ENCODE results near the gene BBX. TPM values are rescaled to one million over a fixed set of nuclear protein-coding genes. Genes with fewer than 3 reads are reported as not detected.
"Not testable (repeated sequence)": the region's sequence is repeated elsewhere in the genome, so short reads cannot be mapped to it uniquely, and the experiment has no call there.

The BBX gene
- total and polyA plus RNA-seq, 2 donors from 2014 or later: 8.1 to 85.8 TPM

DNA sequence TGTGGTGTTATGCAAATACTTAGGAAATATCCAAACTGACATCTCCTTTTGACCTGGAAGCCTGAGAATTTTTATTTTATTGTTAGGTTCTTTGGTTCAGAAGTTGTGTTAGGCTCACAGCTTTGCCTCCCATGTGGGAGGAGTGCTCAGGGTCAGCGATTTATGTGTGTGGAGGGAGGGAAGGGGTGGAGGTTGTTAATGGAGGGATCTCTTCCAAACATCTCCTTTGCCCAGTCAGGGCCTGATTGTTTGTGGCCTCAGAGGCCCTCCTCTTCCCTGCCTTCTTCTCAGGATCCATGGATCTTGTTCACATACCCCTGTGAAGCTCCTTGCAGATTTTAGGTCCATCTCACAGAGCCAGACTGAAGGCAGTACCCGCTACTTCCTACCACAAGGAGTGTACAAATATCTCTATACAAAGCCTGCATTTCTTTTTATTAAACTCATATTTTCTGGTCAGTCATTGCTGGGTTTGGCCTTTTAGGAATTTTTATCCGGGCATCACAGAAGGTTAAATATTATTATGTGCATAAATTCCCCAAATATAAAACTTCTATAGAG, 40.3 kb downstream of the BBX start:
- Histone ChIP-seq H3K9ac (ENCODE audit: low read length in 3 of 3) (no peak overlapping the region), H3K4me1 (ENCODE audit: control insufficient read depth in 2 of 3, insufficient read depth in 2 of 3, low read depth in 1 of 3, low read length in 3 of 3) (no peaks in the 10 kb centered on the region), H3K36me3 (ENCODE audit: control insufficient read depth in 2 of 3, insufficient read depth in 3 of 3, low read length in 3 of 3) (no peaks in the 10 kb centered on the region), H3K9me3 (ENCODE audit: control insufficient read depth in 2 of 3, insufficient read depth in 1 of 3, low read length in 3 of 3) (no peaks in the 10 kb centered on the region), H3K4me3 (ENCODE audit: low read length in 3 of 3) (no peak overlapping the region), H3K27ac (ENCODE audit: low read depth in 2 of 2, low read length in 2 of 2) (no peak overlapping the region), H3K27me3 (ENCODE audit: control insufficient read depth, insufficient read depth, low read length) (no peaks in the 10 kb centered on the region)
- no peak for FAIRE-seq
- intact Hi-C loops (cut with DNase I): no loop called here
- TF ChIP-seq, protein P1, sequence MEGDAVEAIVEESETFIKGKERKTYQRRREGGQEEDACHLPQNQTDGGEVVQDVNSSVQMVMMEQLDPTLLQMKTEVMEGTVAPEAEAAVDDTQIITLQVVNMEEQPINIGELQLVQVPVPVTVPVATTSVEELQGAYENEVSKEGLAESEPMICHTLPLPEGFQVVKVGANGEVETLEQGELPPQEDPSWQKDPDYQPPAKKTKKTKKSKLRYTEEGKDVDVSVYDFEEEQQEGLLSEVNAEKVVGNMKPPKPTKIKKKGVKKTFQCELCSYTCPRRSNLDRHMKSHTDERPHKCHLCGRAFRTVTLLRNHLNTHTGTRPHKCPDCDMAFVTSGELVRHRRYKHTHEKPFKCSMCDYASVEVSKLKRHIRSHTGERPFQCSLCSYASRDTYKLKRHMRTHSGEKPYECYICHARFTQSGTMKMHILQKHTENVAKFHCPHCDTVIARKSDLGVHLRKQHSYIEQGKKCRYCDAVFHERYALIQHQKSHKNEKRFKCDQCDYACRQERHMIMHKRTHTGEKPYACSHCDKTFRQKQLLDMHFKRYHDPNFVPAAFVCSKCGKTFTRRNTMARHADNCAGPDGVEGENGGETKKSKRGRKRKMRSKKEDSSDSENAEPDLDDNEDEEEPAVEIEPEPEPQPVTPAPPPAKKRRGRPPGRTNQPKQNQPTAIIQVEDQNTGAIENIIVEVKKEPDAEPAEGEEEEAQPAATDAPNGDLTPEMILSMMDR (IDR thresholded peaks at IDR 0.05; ENCODE audit: borderline replicate concordance, extremely low read depth, insufficient read depth): no peak
- peak in 3 of 5 donors; percentile 36 to 56 (median 53) for DNase-seq

DNA sequence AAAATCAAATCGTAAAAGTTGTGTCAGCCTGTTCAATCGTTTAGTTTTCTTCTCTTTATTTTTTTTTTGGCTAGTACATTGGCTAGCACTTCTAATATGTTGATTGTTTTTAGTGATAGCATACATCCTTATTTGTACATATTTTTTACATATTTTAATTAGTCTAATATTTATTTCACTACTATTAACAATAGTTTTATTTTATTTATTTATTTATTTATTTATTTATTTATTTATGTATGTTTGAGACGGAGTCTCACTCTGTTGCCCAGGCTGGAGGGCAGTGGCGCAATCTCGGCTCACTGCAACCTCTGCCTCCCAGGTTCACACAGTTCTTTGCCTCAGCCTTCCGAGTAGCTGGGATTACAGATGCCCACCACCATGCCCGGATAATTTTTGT, 42.5 kb downstream of the BBX start:
- H3K9me3 ChIP-seq (ENCODE audit: control insufficient read depth in 2 of 3, insufficient read depth in 1 of 3, low read length in 3 of 3); intact Hi-C loops (cut with DNase I); H3K4me1 ChIP-seq (ENCODE audit: control insufficient read depth in 2 of 3, insufficient read depth in 2 of 3, low read depth in 1 of 3, low read length in 3 of 3); H3K4me3 ChIP-seq (ENCODE audit: low read length in 3 of 3); H3K27ac ChIP-seq (ENCODE audit: low read depth in 2 of 2, low read length in 2 of 2); H3K27me3 ChIP-seq (ENCODE audit: control insufficient read depth, insufficient read depth, low read length); H3K9ac ChIP-seq (ENCODE audit: low read length in 3 of 3); H3K36me3 ChIP-seq (ENCODE audit: control insufficient read depth in 2 of 3, insufficient read depth in 3 of 3, low read length in 3 of 3); DNase-seq: not testable (repeated sequence)
- peak; percentile 27 for FAIRE-seq

DNA sequence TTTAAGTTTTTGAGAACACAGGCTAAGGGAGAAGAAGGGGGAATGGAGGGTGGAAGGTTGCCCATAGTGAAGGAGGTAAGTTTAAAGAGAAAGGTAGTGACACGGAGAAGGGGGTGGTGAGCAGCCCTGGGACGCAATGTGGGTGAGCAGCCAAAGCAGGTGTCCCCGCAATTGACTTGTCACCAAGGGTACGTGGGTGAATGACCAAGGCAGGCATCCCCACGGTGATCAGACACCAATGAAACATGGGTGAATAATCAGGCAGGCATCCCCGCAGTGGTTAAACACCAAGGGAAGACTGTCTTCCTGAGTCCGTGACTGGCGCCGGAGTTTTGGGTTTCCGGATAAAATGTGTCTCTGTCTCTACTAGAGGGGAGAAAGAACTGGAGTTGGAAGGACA, 48.3 kb downstream of the BBX start:
- H3K4me3 ChIP-seq (ENCODE audit: low read length in 3 of 3); H3K36me3 ChIP-seq (ENCODE audit: control insufficient read depth in 2 of 3, insufficient read depth in 3 of 3, low read length in 3 of 3); FAIRE-seq; H3K9ac ChIP-seq (ENCODE audit: low read length in 3 of 3); H3K4me1 ChIP-seq (ENCODE audit: control insufficient read depth in 2 of 3, insufficient read depth in 2 of 3, low read depth in 1 of 3, low read length in 3 of 3); H3K9me3 ChIP-seq (ENCODE audit: control insufficient read depth in 2 of 3, insufficient read depth in 1 of 3, low read length in 3 of 3); H3K27ac ChIP-seq (ENCODE audit: low read depth in 2 of 2, low read length in 2 of 2); intact Hi-C loops (cut with DNase I); H3K27me3 ChIP-seq (ENCODE audit: control insufficient read depth, insufficient read depth, low read length): not testable (repeated sequence)
- DNase-seq: peak in 1 of 5 donors; percentile 24

DNA sequence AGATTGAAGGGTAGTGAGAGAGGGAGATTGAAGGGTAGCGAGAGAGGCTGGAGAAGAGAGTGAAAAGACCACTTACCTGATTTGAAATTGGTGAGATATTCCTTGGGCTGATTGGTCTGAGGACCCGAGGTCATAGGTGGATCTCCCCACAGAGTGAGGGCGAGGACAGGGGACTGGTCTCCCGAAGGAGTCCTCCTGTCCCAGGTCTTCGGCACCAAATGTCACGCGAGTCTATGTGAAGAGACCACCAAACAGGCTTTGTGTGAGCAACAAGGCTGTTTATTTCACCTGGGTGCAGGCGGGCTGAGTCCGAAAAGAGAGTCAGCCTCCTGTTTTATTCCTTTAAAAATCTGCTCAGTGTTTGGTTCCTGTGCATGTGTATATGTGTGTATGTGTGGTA, 48.7 kb downstream of the BBX start:
- H3K27ac ChIP-seq (ENCODE audit: low read depth in 2 of 2, low read length in 2 of 2); H3K9me3 ChIP-seq (ENCODE audit: control insufficient read depth in 2 of 3, insufficient read depth in 1 of 3, low read length in 3 of 3); H3K4me1 ChIP-seq (ENCODE audit: control insufficient read depth in 2 of 3, insufficient read depth in 2 of 3, low read depth in 1 of 3, low read length in 3 of 3); intact Hi-C loops (cut with DNase I); FAIRE-seq; H3K36me3 ChIP-seq (ENCODE audit: control insufficient read depth in 2 of 3, insufficient read depth in 3 of 3, low read length in 3 of 3); H3K9ac ChIP-seq (ENCODE audit: low read length in 3 of 3); H3K4me3 ChIP-seq (ENCODE audit: low read length in 3 of 3); H3K27me3 ChIP-seq (ENCODE audit: control insufficient read depth, insufficient read depth, low read length): not testable (repeated sequence)
- peak in 1 of 5 donors; percentile 31 for DNase-seq

DNA sequence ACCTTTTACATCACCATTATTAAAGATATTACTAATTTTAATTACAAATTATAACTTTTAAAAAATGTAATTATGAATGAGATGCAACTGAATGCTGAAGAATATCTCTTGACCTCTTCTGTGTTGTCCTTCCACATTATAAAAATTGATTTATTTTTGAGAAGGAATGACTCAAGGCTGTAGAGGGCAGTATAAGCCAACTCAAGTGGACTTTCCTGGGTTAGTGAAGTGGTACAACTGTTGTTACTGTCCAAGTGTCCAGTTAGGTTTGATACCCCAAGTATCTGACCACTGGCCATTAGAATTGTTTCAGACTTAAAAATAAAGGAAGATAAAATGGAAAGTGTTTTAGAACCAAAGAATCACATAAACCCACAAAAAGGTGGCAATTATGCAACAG, 51.9 kb downstream of the BBX start:
- H3K27ac ChIP-seq (ENCODE audit: low read depth in 2 of 2, low read length in 2 of 2): no peak overlapping the region
- H3K4me1 ChIP-seq (ENCODE audit: control insufficient read depth in 2 of 3, insufficient read depth in 2 of 3, low read depth in 1 of 3, low read length in 3 of 3): no peaks in the 10 kb centered on the region
- peak; percentile 89 for FAIRE-seq
- no peak overlapping the region for H3K4me3 ChIP-seq (ENCODE audit: low read length in 3 of 3)
- H3K27me3 ChIP-seq (ENCODE audit: control insufficient read depth, insufficient read depth, low read length): no peaks in the 10 kb centered on the region
- TF ChIP-seq, protein P1 (IDR thresholded peaks at IDR 0.05; ENCODE audit: borderline replicate concordance, extremely low read depth, insufficient read depth): peak; percentile 50
- no peak overlapping the region for H3K9ac ChIP-seq (ENCODE audit: low read length in 3 of 3)
- intact Hi-C loops (cut with DNase I): no loop called here
- peak in 2 of 5 donors; percentile 63 to 68 for DNase-seq
- no peaks in the 10 kb centered on the region for H3K36me3 ChIP-seq (ENCODE audit: control insufficient read depth in 2 of 3, insufficient read depth in 3 of 3, low read length in 3 of 3)
- H3K9me3 ChIP-seq (ENCODE audit: control insufficient read depth in 2 of 3, insufficient read depth in 1 of 3, low read length in 3 of 3): no peaks in the 10 kb centered on the region

Data from kidney (tissue), 14 donors.